Measurements from ENCODE around the gene MB. TPM values are rescaled to one million over a fixed set of nuclear protein-coding genes. Genes with fewer than 3 reads are reported as not detected.

MB gene
- total and polyA plus RNA-seq, 5 donors from 2014 or later, result not detected

- ATAC-seq (ENCODE audit: low read depth in 2 of 2) (no peak), DNase-seq (no peak)
- H3K9me3 Mint-ChIP-seq, result peaks cover 0 to 3% (median 0%) of the 10 kb centered on the region in 7 donors
- H3K36me3 Mint-ChIP-seq, result peaks cover 4% of the 10 kb centered on the region
- no peak overlapping the region for H3K4me3 Mint-ChIP-seq
- H3K27me3 Mint-ChIP-seq, result peaks cover 37% of the 10 kb centered on the region
- no peak overlapping the region for H3K27ac Mint-ChIP-seq
- H3K4me1 ChIP-seq (ENCODE audit: control insufficient read depth, insufficient read depth, low read length, poor library complexity, severe bottlenecking), result peaks cover 2% of the 10 kb centered on the region
- peaks cover 0 to 14% (median 4%) of the 10 kb centered on the region in 4 donors for H3K4me1 Mint-ChIP-seq
- no peak overlapping the region for H3K4me3 ChIP-seq (ENCODE audit: low read depth, low read length)
- no peaks in the 10 kb centered on the region for H3K9me3 ChIP-seq (ENCODE audit: control insufficient read depth in 2 of 2, low read length in 2 of 2)
- H3K27me3 ChIP-seq (ENCODE audit: control insufficient read depth, insufficient read depth, low read length), result peaks cover 3% of the 10 kb centered on the region
- H3K36me3 ChIP-seq (ENCODE audit: control insufficient read depth, insufficient read depth, low read length), result no peaks in the 10 kb centered on the region
- H3K27ac ChIP-seq (ENCODE audit: insufficient read depth, low read length, poor library complexity, severe bottlenecking), result no peak overlapping the region
Measured at GRCh38 chr22:35558031-35558430, 59.1 kb downstream of the MB start.

Other genes with a start within 250 kb of the MB start
- gene HMOX1, start 236.2 kb downstream of the MB start, total RNA-seq, result not detected
- gene HMOX1, start 236.2 kb downstream of the MB start, polyA plus RNA-seq, result 1 to 10 TPM in 3 of 4 donors, under 1 TPM in 1; 0.93 to 2.9 (median 1.7) TPM
- gene MCM5, start 217.2 kb downstream of the MB start, total RNA-seq, result 59.7 TPM
- 10 to 100 TPM; 40.6 to 50.9 (median 43.4) TPM for gene MCM5, start 217.2 kb downstream of the MB start, polyA plus RNA-seq
- gene RASD2, start 76.5 kb downstream of the MB start, total RNA-seq, result 1.0 TPM
- under 1 TPM in 1 of 4 donors, not detected in 3; 0.06 TPM for gene RASD2, start 76.5 kb downstream of the MB start, polyA plus RNA-seq
- 71.9 TPM for gene APOL6, start 31.1 kb upstream of the MB start, total RNA-seq
- 10 to 100 TPM; 17.8 to 22.1 (median 20.1) TPM for gene APOL6, start 31.1 kb upstream of the MB start, polyA plus RNA-seq
- not detected for gene APOL5, start 100.5 kb upstream of the MB start, total RNA-seq
- gene APOL5, start 100.5 kb upstream of the MB start, polyA plus RNA-seq, result not detected